Vagina (tissue), 2 donors: ENCODE results near the gene REEP3. TPM values are rescaled to one million over a fixed set of nuclear protein-coding genes. Genes with fewer than 3 reads are reported as not detected.

ENCODE experiments used
- DNase-seq, 2 donors: peaks; one replicate each; pipeline ENCODE4 v3.0.0-alpha.2; 2017; ENCODE audit errors: extremely low spot score in 2 of 2
- H3K27ac ChIP-seq: fragments of 200-600 bp; sonication (generic); one replicate; pipeline ENCODE4 v1.5.1; 2019
- H3K27me3 ChIP-seq: fragments of 200-600 bp; sonication (generic); one replicate; pipeline ENCODE4 v1.5.1; 2019
- H3K36me3 ChIP-seq, 2 donors: fragments of 200-600 bp; sonication (generic); one replicate each; pipeline ENCODE4 v1.5.1; 2017 to 2019
- H3K4me1 ChIP-seq: fragments of 200-600 bp; sonication (generic); one replicate; pipeline ENCODE4 v1.5.1; 2019
- H3K4me3 ChIP-seq, 2 donors: fragments of 200-600 bp; sonication (generic); 1 replicate in 1 of 2; 2 replicates in 1 of 2; pipeline ENCODE4 v1.5.1; 2016 to 2019
- H3K9me3 ChIP-seq: fragments of 200-600 bp; sonication (generic); one replicate; pipeline ENCODE4 v1.5.1; 2019
- CTCF ChIP-seq, 3 experiments: fragments of 450-650 bp in 2 of 3; fragments of 200-600 bp in 1 of 3; sonication (generic) in 1 of 3; IDR thresholded peaks; one replicate each; pipeline ENCODE4 v1.5.1; 2017 to 2019; ENCODE audit warnings: antibody characterized with exemption in 3 of 3, mild to moderate bottlenecking in 2 of 3, moderate library complexity in 2 of 3
- POLR2A ChIP-seq, 2 donors: fragments of 450-650 bp; IDR thresholded peaks; one replicate each; pipeline ENCODE4 v1.6.1; 2017; ENCODE audit warnings: antibody characterized with exemption in 2 of 2, mild to moderate bottlenecking in 2 of 2, moderate library complexity in 2 of 2
- POLR2AphosphoS5 ChIP-seq, 2 donors: sonication (generic); formaldehyde crosslinking; IDR thresholded peaks; one replicate each; pipeline ENCODE4 v1.9.0; 2017; ENCODE audit warnings: antibody characterized with exemption in 2 of 2, mild to moderate bottlenecking in 2 of 2, low read depth in 1 of 2; ENCODE audit not compliant: insufficient read depth in 1 of 2
- intact Hi-C: fragments of 100-400 bp; cut with DNase I; formaldehyde crosslinking; loops from one replicate; pipeline ENCODE4 v1.15.1; 2023
- total RNA-seq: library from RNA; depleted of rRNA; stranded (reverse); fragments of >200 nt; gene quantifications from one replicate; pipeline ENCODE4 v1.2.3, GENCODE V29; 2016

Gene REEP3
- total RNA-seq, 1 donor from 2014 or later, result 41.0 TPM

- TF ChIP-seq POLR2A (IDR thresholded peaks at IDR 0.05) (no peak), CTCF (IDR thresholded peaks at IDR 0.05) (no peak)
- no peak overlapping the region for H3K4me3 ChIP-seq
- no peak overlapping the region for H3K27ac ChIP-seq
- H3K4me1 ChIP-seq, result peaks cover 27% of the 10 kb centered on the region
- H3K9me3 ChIP-seq, result no peaks in the 10 kb centered on the region
- no peaks in the 10 kb centered on the region for H3K27me3 ChIP-seq
- DNase-seq, result no peak
- intact Hi-C loops, result no loop called here
- no peaks in the 10 kb centered on the region for H3K36me3 ChIP-seq
Measured at GRCh38 chr10:63584725-63585035, 63.5 kb downstream of the REEP3 start.

- TF ChIP-seq POLR2AphosphoS5 (IDR thresholded peaks at IDR 0.05; ENCODE audit: insufficient read depth in 1 of 2, low read depth in 1 of 2) (no peak), POLR2A (IDR thresholded peaks at IDR 0.05) (no peak), CTCF (IDR thresholded peaks at IDR 0.05) (no peak)
- Histone ChIP-seq H3K9me3 (no peaks in the 10 kb centered on the region), H3K27me3 (no peaks in the 10 kb centered on the region), H3K4me3 (no peak overlapping the region), H3K36me3 (no peaks in the 10 kb centered on the region), H3K27ac (no peak overlapping the region), H3K4me1 (peaks cover 27% of the 10 kb centered on the region)
- intact Hi-C loops, result no loop called here
- no peak for DNase-seq
Measured at GRCh38 chr10:63585041-63585440, 63.8 kb downstream of the REEP3 start.

GRCh38 chr10:63586043-63586442 lies 64.8 kb downstream of the REEP3 start:
- H3K4me1 ChIP-seq, result peaks cover 27% of the 10 kb centered on the region
- H3K27ac ChIP-seq, result no peak overlapping the region
- intact Hi-C loops, result no loop called here

GRCh38 chr10:63587191-63587590 lies 66.0 kb downstream of the REEP3 start:
- H3K36me3 ChIP-seq, result no peaks in the 10 kb centered on the region
- no peak overlapping the region for H3K4me3 ChIP-seq
- H3K9me3 ChIP-seq, result no peaks in the 10 kb centered on the region
- TF ChIP-seq POLR2A (IDR thresholded peaks at IDR 0.05), result no peak
- no peak for TF ChIP-seq CTCF (IDR thresholded peaks at IDR 0.05)
- TF ChIP-seq POLR2AphosphoS5 (IDR thresholded peaks at IDR 0.05; ENCODE audit: insufficient read depth in 1 of 2, low read depth in 1 of 2), result no peak
- DNase-seq, result no peak
- H3K27ac ChIP-seq, result no peak overlapping the region
- H3K27me3 ChIP-seq, result no peaks in the 10 kb centered on the region
- intact Hi-C loops, result no loop called here
- H3K4me1 ChIP-seq, result peaks cover 27% of the 10 kb centered on the region

More at GRCh38 chr10:63586043-63586442, 64.8 kb downstream of the REEP3 start:
- TF ChIP-seq POLR2A (IDR thresholded peaks at IDR 0.05) (no peak), POLR2AphosphoS5 (IDR thresholded peaks at IDR 0.05; ENCODE audit: insufficient read depth in 1 of 2, low read depth in 1 of 2) (peak in 1 of 2 donors; percentile 49)
- Histone ChIP-seq H3K27me3 (no peaks in the 10 kb centered on the region), H3K36me3 (no peaks in the 10 kb centered on the region), H3K4me3 (no peak overlapping the region), H3K9me3 (no peaks in the 10 kb centered on the region)
- DNase-seq, result no peak

- Histone ChIP-seq H3K27me3 (no peaks in the 10 kb centered on the region), H3K4me1 (peaks cover 39% of the 10 kb centered on the region), H3K9me3 (no peaks in the 10 kb centered on the region), H3K36me3 (no peaks in the 10 kb centered on the region), H3K4me3 (no peak overlapping the region), H3K27ac (no peak overlapping the region)
- intact Hi-C loops, result no loop called here
- TF ChIP-seq POLR2A (IDR thresholded peaks at IDR 0.05) (no peak), POLR2AphosphoS5 (IDR thresholded peaks at IDR 0.05; ENCODE audit: insufficient read depth in 1 of 2, low read depth in 1 of 2) (no peak), CTCF (IDR thresholded peaks at IDR 0.05) (no peak)
- DNase-seq, result no peak
Measured at GRCh38 chr10:63588436-63589167, 67.4 kb downstream of the REEP3 start.
